Activated B cell treated with CpG ODN at 0.5 μM for 24 hours (primary cell): ENCODE data around the gene GPR146. TPM values are rescaled to one million over a fixed set of nuclear protein-coding genes. Genes with fewer than 3 reads are reported as not detected.

Experiments used
- ATAC-seq: fragments of 200-7000 bp; cut with Tn5 transposase; one replicate; pipeline ENCODE4 v1.10.0; 2021; ENCODE audit warnings: low read depth, mild to moderate bottlenecking, moderate library complexity
- CTCF ChIA-PET: fragments of 350-600 bp; sonication (Branson Sonifier 250); formaldehyde crosslinking; loops from one replicate; lab custom pipeline; 2021; ENCODE audit warnings: antibody characterized with exemption; lab: Charles Lee
- POLR2A ChIA-PET: fragments of 350-600 bp; sonication (Branson Sonifier 250); formaldehyde crosslinking; loops from one replicate; lab custom pipeline; 2021; ENCODE audit warnings: antibody characterized with exemption; lab: Charles Lee
- DNase-seq: peaks from one replicate; pipeline ENCODE4 v3.0.0; 2022
- H3K27ac Mint-ChIP-seq: one replicate; pipeline ENCODE4 v1.8.0; 2020; ENCODE audit warnings: mixed read lengths
- H3K27me3 Mint-ChIP-seq: one replicate; pipeline ENCODE4 v1.8.0; 2021; ENCODE audit warnings: mixed read lengths
- H3K36me3 Mint-ChIP-seq: one replicate; pipeline ENCODE4 v1.8.0; 2021; ENCODE audit warnings: low read depth, mixed read lengths
- H3K4me1 Mint-ChIP-seq: one replicate; pipeline ENCODE4 v1.8.0; 2021; ENCODE audit warnings: mixed read lengths
- H3K4me3 Mint-ChIP-seq: one replicate; pipeline ENCODE4 v1.8.0; 2020; ENCODE audit warnings: mild to moderate bottlenecking, mixed read lengths
- H3K9me3 Mint-ChIP-seq: one replicate; pipeline ENCODE4 v1.8.0; 2020; ENCODE audit warnings: mixed read lengths
- intact Hi-C: fragments of 100-400 bp; cut with micrococcal nuclease; formaldehyde crosslinking; loops from one replicate; pipeline ENCODE4 v1.15.1; 2024
- total RNA-seq: library from RNA; stranded (reverse); gene quantifications from 2 replicates; pipeline ENCODE4 v1.2.3, GENCODE V29; 2022
- TF ChIP-seq, protein P1 (sequence below): fragments of 200-600 bp; IDR thresholded peaks from one replicate; pipeline ENCODE4 v1.8.0; 2022; ENCODE audit warnings: antibody characterized with exemption, mild to moderate bottlenecking

GPR146 gene
- total RNA-seq, 1 donor from 2014 or later, result 6.9 TPM

DNA sequence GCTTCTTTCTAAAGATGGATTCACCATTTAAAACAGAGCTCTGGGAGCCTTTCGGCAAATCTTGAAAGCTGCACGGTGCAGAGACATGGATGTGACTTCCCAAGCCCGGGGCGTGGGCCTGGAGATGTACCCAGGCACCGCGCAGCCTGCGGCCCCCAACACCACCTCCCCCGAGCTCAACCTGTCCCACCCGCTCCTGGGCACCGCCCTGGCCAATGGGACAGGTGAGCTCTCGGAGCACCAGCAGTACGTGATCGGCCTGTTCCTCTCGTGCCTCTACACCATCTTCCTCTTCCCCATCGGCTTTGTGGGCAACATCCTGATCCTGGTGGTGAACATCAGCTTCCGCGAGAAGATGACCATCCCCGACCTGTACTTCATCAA, 47.3 kb downstream of the GPR146 start:
- Mint-ChIP-seq H3K9me3 (no peaks in the 10 kb centered on the region), H3K4me1 (peaks cover 12% of the 10 kb centered on the region), H3K27me3 (no peaks in the 10 kb centered on the region), H3K4me3 (no peak overlapping the region), H3K36me3 (peaks cover 10% of the 10 kb centered on the region), H3K27ac (no peak overlapping the region)
- TF ChIP-seq, protein P1, sequence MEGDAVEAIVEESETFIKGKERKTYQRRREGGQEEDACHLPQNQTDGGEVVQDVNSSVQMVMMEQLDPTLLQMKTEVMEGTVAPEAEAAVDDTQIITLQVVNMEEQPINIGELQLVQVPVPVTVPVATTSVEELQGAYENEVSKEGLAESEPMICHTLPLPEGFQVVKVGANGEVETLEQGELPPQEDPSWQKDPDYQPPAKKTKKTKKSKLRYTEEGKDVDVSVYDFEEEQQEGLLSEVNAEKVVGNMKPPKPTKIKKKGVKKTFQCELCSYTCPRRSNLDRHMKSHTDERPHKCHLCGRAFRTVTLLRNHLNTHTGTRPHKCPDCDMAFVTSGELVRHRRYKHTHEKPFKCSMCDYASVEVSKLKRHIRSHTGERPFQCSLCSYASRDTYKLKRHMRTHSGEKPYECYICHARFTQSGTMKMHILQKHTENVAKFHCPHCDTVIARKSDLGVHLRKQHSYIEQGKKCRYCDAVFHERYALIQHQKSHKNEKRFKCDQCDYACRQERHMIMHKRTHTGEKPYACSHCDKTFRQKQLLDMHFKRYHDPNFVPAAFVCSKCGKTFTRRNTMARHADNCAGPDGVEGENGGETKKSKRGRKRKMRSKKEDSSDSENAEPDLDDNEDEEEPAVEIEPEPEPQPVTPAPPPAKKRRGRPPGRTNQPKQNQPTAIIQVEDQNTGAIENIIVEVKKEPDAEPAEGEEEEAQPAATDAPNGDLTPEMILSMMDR, result no peak
- DNase-seq (no peak), ATAC-seq (no peak)
- CTCF ChIA-PET, result no interaction called here
- POLR2A ChIA-PET, result no interaction called here
- intact Hi-C loops, result no loop called here

GRCh38 chr7:1092161-1092632, 47.9 kb downstream of the GPR146 start:
- Mint-ChIP-seq H3K4me3 (no peak overlapping the region), H3K9me3 (no peaks in the 10 kb centered on the region), H3K27me3 (no peaks in the 10 kb centered on the region), H3K4me1 (peaks cover 7% of the 10 kb centered on the region), H3K36me3 (peaks cover 10% of the 10 kb centered on the region), H3K27ac (no peak overlapping the region)
- TF ChIP-seq, protein P1, result no peak
- no peak for DNase-seq
- ChIA-PET CTCF (no interaction called here), POLR2A (no interaction called here)
- ATAC-seq, result no peak
- intact Hi-C loops, result no loop called here

DNA sequence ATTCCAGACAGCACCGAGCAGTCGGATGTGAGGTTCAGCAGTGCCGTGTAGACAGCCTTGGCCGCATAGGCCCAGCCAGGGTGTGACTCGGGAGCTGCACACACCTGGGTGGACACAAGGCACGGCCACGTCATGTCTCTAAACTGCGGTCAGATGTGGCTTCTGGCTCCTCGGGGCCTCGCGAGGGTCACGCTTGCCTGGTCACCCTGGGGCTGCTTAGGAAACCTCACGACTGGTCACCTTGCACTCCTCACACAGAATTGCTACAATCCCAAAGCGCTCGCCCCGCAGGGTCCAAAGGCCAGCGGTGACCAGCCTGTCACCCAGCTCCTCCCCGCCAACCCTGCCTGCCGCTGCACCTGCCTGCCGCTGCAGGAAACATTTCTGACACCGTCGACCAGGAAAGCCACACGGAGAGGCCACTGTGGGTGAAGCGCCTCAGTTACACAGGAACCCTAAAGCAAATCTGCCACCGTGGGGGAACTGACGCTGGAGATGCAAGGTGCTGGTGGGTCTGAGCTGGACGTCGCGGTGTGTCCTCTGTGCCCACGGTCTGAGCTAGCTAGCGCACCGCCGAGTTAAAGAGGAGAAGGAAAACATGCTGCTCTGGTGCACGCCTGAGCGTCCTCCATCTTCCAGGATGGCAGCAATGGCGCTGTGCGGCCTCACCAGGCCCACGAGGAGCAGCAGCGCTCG, 48.6 kb downstream of the GPR146 start:
- Mint-ChIP-seq H3K4me1 (no peaks in the 10 kb centered on the region), H3K36me3 (peaks cover 11% of the 10 kb centered on the region), H3K4me3 (no peak overlapping the region), H3K27ac (no peak overlapping the region), H3K27me3 (no peaks in the 10 kb centered on the region), H3K9me3 (no peaks in the 10 kb centered on the region)
- intact Hi-C loops, result no loop called here
- ChIA-PET CTCF (no interaction called here), POLR2A (interaction anchor here (1.1 kb wide), 1 partner anchor 10 kb away, joined by 3 read pairs; no protein-coding TSS in a partner anchor)
- ATAC-seq (no peak), DNase-seq (no peak)
- TF ChIP-seq, protein P1, result no peak

DNA sequence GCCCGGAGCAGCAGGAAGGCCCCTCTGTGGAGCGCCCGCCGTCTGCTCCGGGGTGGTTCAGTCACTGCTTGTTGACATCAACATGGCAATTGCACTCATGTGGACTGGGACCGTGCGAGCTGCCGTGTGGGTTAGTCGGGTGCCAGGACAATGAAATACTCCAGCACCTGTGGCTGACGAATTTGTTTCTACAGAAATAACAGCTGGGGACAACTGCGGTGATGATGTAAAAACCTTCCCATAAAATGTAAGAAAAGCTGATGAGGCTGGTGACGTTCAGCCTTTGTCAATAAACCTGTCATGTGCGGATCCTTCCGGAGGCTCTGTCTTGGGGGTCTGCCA, 49.1 kb downstream of the GPR146 start:
- ChIA-PET CTCF (interaction anchor here (0.7 kb wide), 1 partner anchor 82 kb away, joined by 3 read pairs; no protein-coding TSS in a partner anchor), POLR2A (interaction anchor here (1.1 kb wide), 1 partner anchor 10 kb away, joined by 3 read pairs; no protein-coding TSS in a partner anchor)
- H3K4me1 Mint-ChIP-seq, result no peaks in the 10 kb centered on the region
- intact Hi-C loops, result no loop called here
- DNase-seq, result no peak
- ATAC-seq, result no peak
- TF ChIP-seq, protein P1, result no peak
- H3K27ac Mint-ChIP-seq, result no peak overlapping the region
- no peaks in the 10 kb centered on the region for H3K27me3 Mint-ChIP-seq
- H3K36me3 Mint-ChIP-seq, result peaks cover 14% of the 10 kb centered on the region
- H3K9me3 Mint-ChIP-seq, result peaks cover 3% of the 10 kb centered on the region
- no peak overlapping the region for H3K4me3 Mint-ChIP-seq

GRCh38 chr7:1093916-1094508, 49.7 kb downstream of the GPR146 start:
- H3K27me3 Mint-ChIP-seq, result no peaks in the 10 kb centered on the region
- no peak for DNase-seq
- peaks cover 3% of the 10 kb centered on the region for H3K9me3 Mint-ChIP-seq
- peaks cover 14% of the 10 kb centered on the region for H3K36me3 Mint-ChIP-seq
- ChIA-PET CTCF (interaction anchor here (0.7 kb wide), 1 partner anchor 82 kb away, joined by 3 read pairs; no protein-coding TSS in a partner anchor), POLR2A (interaction anchor here (0.9 to 1.1 kb wide), 2 partner anchors 9 to 49 kb away, joined by 3 read pairs; no protein-coding TSS in a partner anchor)
- intact Hi-C loops, result no loop called here
- no peaks in the 10 kb centered on the region for H3K4me1 Mint-ChIP-seq
- ATAC-seq, result no peak
- no peak overlapping the region for H3K4me3 Mint-ChIP-seq
- no peak overlapping the region for H3K27ac Mint-ChIP-seq
- TF ChIP-seq, protein P1, result no peak
